Neural cell (in vitro differentiated cells): ENCODE measurements around the gene IFT52. TPM values are rescaled to one million over a fixed set of nuclear protein-coding genes. Genes with fewer than 3 reads are reported as not detected.

Source experiments
- H2AFZ ChIP-seq: fragments of 200-600, 300-800 bp; sonication (generic), shearing (Covaris generic); 2 replicates; pipeline ENCODE4 v1.6.0; 2014; ENCODE audit warnings: low read depth, mild to moderate bottlenecking, antibody characterized with exemption, low read length, moderate library complexity
- H3F3A ChIP-seq: fragments of 200-600 bp; shearing (Covaris generic); 2 replicates; pipeline ENCODE4 v1.6.1; 2016; ENCODE audit warnings: mild to moderate bottlenecking, moderate library complexity, mixed read lengths, antibody characterized with exemption, low read length; ENCODE audit not compliant: insufficient read depth, poor library complexity, severe bottlenecking
- H3K27ac ChIP-seq: fragments of 200-600, 300-800 bp; sonication (generic), shearing (Covaris generic); 2 replicates; pipeline ENCODE4 v1.5.1; 2014; ENCODE audit warnings: mild to moderate bottlenecking, low read length, moderate library complexity
- H3K27me3 ChIP-seq: fragments of 300-800, 200-600 bp; sonication (generic), shearing (Covaris generic); 2 replicates; pipeline ENCODE4 v1.6.0; 2014; ENCODE audit warnings: mild to moderate bottlenecking, low read depth, low read length, moderate library complexity; ENCODE audit not compliant: insufficient read depth
- H3K36me3 ChIP-seq: fragments of 300-800, 200-600 bp; sonication (generic), shearing (Covaris generic); 2 replicates; pipeline ENCODE4 v1.5.1; 2014; ENCODE audit warnings: mild to moderate bottlenecking, antibody characterized with exemption, low read length, moderate library complexity; ENCODE audit not compliant: insufficient read depth
- H3K4me2 ChIP-seq: fragments of 300-800, 200-600 bp; sonication (generic), shearing (Covaris generic); 2 replicates; pipeline ENCODE4 v1.6.0; 2014; ENCODE audit warnings: mild to moderate bottlenecking, low read length
- H3K4me3 ChIP-seq: fragments of 300-800, 200-600 bp; sonication (generic), shearing (Covaris generic); 2 replicates; pipeline ENCODE4 v1.5.1; 2014; ENCODE audit warnings: mild to moderate bottlenecking, low read length, moderate library complexity
- H3K79me2 ChIP-seq: fragments of 200-600 bp; shearing (Covaris generic); replicated peaks from 2 replicates; pipeline ENCODE4 v1.6.0; 2014; ENCODE audit warnings: mild to moderate bottlenecking, low read length, moderate library complexity; ENCODE audit not compliant: insufficient read depth
- H3K9ac ChIP-seq: fragments of 300-800, 200-600 bp; sonication (generic), shearing (Covaris generic); 2 replicates; pipeline ENCODE4 v1.6.1; 2016; ENCODE audit warnings: mild to moderate bottlenecking, low read length, mixed read lengths
- H3K9me2 ChIP-seq: fragments of 200-600 bp; shearing (Covaris generic); 2 replicates; pipeline ENCODE4 v1.6.1; 2016; ENCODE audit warnings: mild to moderate bottlenecking, low read length, mixed read lengths; ENCODE audit not compliant: insufficient read depth
- H3K9me3 ChIP-seq: fragments of 200-600, 300-800 bp; sonication (generic), shearing (Covaris generic); 2 replicates; pipeline ENCODE4 v1.6.1; 2016; ENCODE audit warnings: mild to moderate bottlenecking, mixed run types, low read length, moderate library complexity, mixed read lengths
- H4K20me1 ChIP-seq: fragments of 200-600 bp; shearing (Covaris generic); 2 replicates; pipeline ENCODE4 v1.6.1; 2016; ENCODE audit warnings: mild to moderate bottlenecking, mixed run types; ENCODE audit not compliant: insufficient read depth
- CTCF ChIP-seq: fragments of 450-650 bp; IDR thresholded peaks from 2 replicates; pipeline ENCODE4 v1.5.1; 2014; ENCODE audit warnings: antibody characterized with exemption, mild to moderate bottlenecking, moderate library complexity; ENCODE audit not compliant: poor library complexity, severe bottlenecking
- EP300 ChIP-seq: fragments of 450-650 bp; conservative IDR thresholded peaks from 2 replicates; pipeline ENCODE4 v1.6.1; 2014; ENCODE audit warnings: antibody characterized with exemption, mild to moderate bottlenecking, moderate library complexity; ENCODE audit not compliant: poor library complexity, severe bottlenecking
- EZH2 ChIP-seq: fragments of 200-600, 300-800 bp; shearing (Covaris generic), sonication (generic); IDR thresholded peaks from 2 replicates; pipeline ENCODE4 v1.6.1; 2014; ENCODE audit warnings: antibody characterized with exemption, low read length, borderline replicate concordance, mild to moderate bottlenecking; ENCODE audit not compliant: insufficient read depth, poor library complexity, severe bottlenecking
- MXI1 ChIP-seq: fragments of 450-650 bp; conservative IDR thresholded peaks from 2 replicates; pipeline ENCODE4 v1.6.1; 2014; ENCODE audit warnings: antibody characterized with exemption, mild to moderate bottlenecking; ENCODE audit not compliant: poor library complexity, severe bottlenecking
- POLR2AphosphoS5 ChIP-seq: IDR thresholded peaks from 2 replicates; pipeline ENCODE4 v1.6.1; 2012
- RAD21 ChIP-seq: fragments of 450-650 bp; conservative IDR thresholded peaks from 2 replicates; pipeline ENCODE4 v1.6.1; 2014; ENCODE audit warnings: antibody characterized with exemption, mild to moderate bottlenecking, moderate library complexity
- SMC3 ChIP-seq: fragments of 450-650 bp; conservative IDR thresholded peaks from 2 replicates; pipeline ENCODE4 v1.6.1; 2014; ENCODE audit warnings: antibody characterized with exemption, mild to moderate bottlenecking, moderate library complexity; ENCODE audit not compliant: poor library complexity
- TAF1 ChIP-seq: IDR thresholded peaks from 2 replicates; pipeline ENCODE4 v1.6.1; 2012; ENCODE audit warnings: low read depth
- polyA plus RNA-seq: library from polyadenylated mRNA; depleted of rRNA; stranded (reverse); fragments of >200 nt; gene quantifications from 2 replicates; pipeline ENCODE4 v1.2.3, GENCODE V29; 2014
- TF ChIP-seq, protein P1 (sequence below): IDR thresholded peaks from 2 replicates; pipeline ENCODE4 v1.6.1; 2012; ENCODE audit warnings: borderline replicate concordance

The IFT52 gene
- polyA plus RNA-seq, 1 donor from 2014 or later = 144 TPM

DNA sequence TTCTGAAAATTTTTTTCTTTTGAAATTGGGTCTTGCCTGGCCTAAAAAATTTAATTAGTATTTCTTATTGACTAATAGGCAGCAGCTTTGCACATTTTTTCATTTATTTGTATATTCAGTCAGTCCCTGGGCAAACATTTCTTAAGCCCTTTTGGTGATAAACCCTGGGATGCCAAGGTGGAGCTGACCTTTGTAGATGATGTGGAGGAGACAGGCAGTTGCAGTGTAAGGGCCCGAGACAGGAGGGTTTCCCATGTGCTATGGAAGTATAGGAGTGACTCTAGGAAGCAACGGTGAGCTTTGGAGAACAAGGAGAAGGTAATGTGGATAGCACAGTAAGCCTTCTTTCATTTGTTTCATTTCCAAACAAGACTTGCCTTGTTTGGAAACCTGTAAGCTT is 79.7 kb downstream of the IFT52 start:
- Histone ChIP-seq H3K9me3 (no peaks in the 10 kb centered on the region), H3K27me3 (peaks cover 7% of the 10 kb centered on the region), H4K20me1 (no peaks in the 10 kb centered on the region), H3K4me3 (no peak overlapping the region), H2AFZ (no peak overlapping the region), H3K9ac (no peak overlapping the region), H3K36me3 (no peaks in the 10 kb centered on the region), H3K4me2 (no peak overlapping the region), H3K79me2 (no peaks in the 10 kb centered on the region), H3F3A (no peaks in the 10 kb centered on the region), H3K27ac (no peak overlapping the region), H3K9me2 (no peaks in the 10 kb centered on the region)
- TF ChIP-seq EZH2 (no peak), RAD21 (no peak), MXI1 (no peak), TAF1 (no peak), SMC3 (no peak), POLR2AphosphoS5 (no peak), CTCF (no peak), EP300 (no peak)
- TF ChIP-seq, protein P1, sequence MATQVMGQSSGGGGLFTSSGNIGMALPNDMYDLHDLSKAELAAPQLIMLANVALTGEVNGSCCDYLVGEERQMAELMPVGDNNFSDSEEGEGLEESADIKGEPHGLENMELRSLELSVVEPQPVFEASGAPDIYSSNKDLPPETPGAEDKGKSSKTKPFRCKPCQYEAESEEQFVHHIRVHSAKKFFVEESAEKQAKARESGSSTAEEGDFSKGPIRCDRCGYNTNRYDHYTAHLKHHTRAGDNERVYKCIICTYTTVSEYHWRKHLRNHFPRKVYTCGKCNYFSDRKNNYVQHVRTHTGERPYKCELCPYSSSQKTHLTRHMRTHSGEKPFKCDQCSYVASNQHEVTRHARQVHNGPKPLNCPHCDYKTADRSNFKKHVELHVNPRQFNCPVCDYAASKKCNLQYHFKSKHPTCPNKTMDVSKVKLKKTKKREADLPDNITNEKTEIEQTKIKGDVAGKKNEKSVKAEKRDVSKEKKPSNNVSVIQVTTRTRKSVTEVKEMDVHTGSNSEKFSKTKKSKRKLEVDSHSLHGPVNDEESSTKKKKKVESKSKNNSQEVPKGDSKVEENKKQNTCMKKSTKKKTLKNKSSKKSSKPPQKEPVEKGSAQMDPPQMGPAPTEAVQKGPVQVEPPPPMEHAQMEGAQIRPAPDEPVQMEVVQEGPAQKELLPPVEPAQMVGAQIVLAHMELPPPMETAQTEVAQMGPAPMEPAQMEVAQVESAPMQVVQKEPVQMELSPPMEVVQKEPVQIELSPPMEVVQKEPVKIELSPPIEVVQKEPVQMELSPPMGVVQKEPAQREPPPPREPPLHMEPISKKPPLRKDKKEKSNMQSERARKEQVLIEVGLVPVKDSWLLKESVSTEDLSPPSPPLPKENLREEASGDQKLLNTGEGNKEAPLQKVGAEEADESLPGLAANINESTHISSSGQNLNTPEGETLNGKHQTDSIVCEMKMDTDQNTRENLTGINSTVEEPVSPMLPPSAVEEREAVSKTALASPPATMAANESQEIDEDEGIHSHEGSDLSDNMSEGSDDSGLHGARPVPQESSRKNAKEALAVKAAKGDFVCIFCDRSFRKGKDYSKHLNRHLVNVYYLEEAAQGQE = no peak

- H3K4me3 ChIP-seq = no peak overlapping the region
- no peak for TF ChIP-seq TAF1
- no peak for TF ChIP-seq EZH2
- TF ChIP-seq POLR2AphosphoS5 = no peak
- TF ChIP-seq, protein P1 = no peak
- no peak for TF ChIP-seq EP300
- TF ChIP-seq CTCF = no peak
- no peak for TF ChIP-seq MXI1
- no peak for TF ChIP-seq SMC3
- TF ChIP-seq RAD21 = no peak
- H2AFZ ChIP-seq = no peak overlapping the region
- no peaks in the 10 kb centered on the region for H3K79me2 ChIP-seq
- H3K9me2 ChIP-seq = no peaks in the 10 kb centered on the region
- no peaks in the 10 kb centered on the region for H3K9me3 ChIP-seq
- H4K20me1 ChIP-seq = no peaks in the 10 kb centered on the region
- H3K9ac ChIP-seq = no peak overlapping the region
- H3F3A ChIP-seq = no peaks in the 10 kb centered on the region
- H3K27ac ChIP-seq = no peak overlapping the region
- H3K27me3 ChIP-seq = no peaks in the 10 kb centered on the region
- no peaks in the 10 kb centered on the region for H3K36me3 ChIP-seq
- no peak overlapping the region for H3K4me2 ChIP-seq
Observed at GRCh38 chr20:43676368-43676767, 85.6 kb downstream of the IFT52 start.
